ENCODE measurements around the gene TRDMT1. TPM values are rescaled to one million over a fixed set of nuclear protein-coding genes. Genes with fewer than 3 reads are reported as not detected.

TRDMT1 gene
- polyA plus RNA-seq, 1 experiment = 2.4 TPM

- POLR2A ChIA-PET = no interaction called here
- no peaks in the 10 kb centered on the region for H3K27me3 ChIP-seq (ENCODE audit: control insufficient read depth, insufficient read depth, low read length)
- DNase-seq (ENCODE audit: low read depth) = no peak
- no peaks in the 10 kb centered on the region for H3K36me3 ChIP-seq (ENCODE audit: control insufficient read depth, insufficient read depth, low read length)
- no peak for TF ChIP-seq CTCF (IDR thresholded peaks at IDR 0.05; ENCODE audit: insufficient read depth, low read depth, low read length)
- no peak overlapping the region for H3K4me3 ChIP-seq (ENCODE audit: low read depth, low read length)
- CTCF ChIA-PET = no interaction called here
Observed at GRCh38 chr10:17202999-17203398, 1.5 kb upstream of the TRDMT1 start.

GRCh38 chr10:17202506-17202905, 1.0 kb upstream of the TRDMT1 start:
- Histone ChIP-seq H3K4me3 (ENCODE audit: low read depth, low read length) (no peak overlapping the region), H3K27me3 (ENCODE audit: control insufficient read depth, insufficient read depth, low read length) (no peaks in the 10 kb centered on the region), H3K36me3 (ENCODE audit: control insufficient read depth, insufficient read depth, low read length) (no peaks in the 10 kb centered on the region)
- CTCF ChIA-PET = no interaction called here
- TF ChIP-seq CTCF (IDR thresholded peaks at IDR 0.05; ENCODE audit: insufficient read depth, low read depth, low read length) = no peak
- no peak for DNase-seq (ENCODE audit: low read depth)
- POLR2A ChIA-PET = no interaction called here

- ChIA-PET CTCF (interaction anchor here (1.0 to 1.3 kb wide), 3 partner anchors 32 to 356 kb away, joined by 3 to 6 read pairs (median 3); no protein-coding TSS in a partner anchor), POLR2A (no interaction called here)
- no peak for DNase-seq (ENCODE audit: low read depth)
Observed at GRCh38 chr10:17201794-17202116, 283 bp upstream of the TRDMT1 start.

GRCh38 chr10:17200001-17200911, 1.2 kb downstream of the TRDMT1 start:
- TF ChIP-seq CTCF (IDR thresholded peaks at IDR 0.05; ENCODE audit: insufficient read depth, low read depth, low read length) = no peak
- H3K27me3 ChIP-seq (ENCODE audit: control insufficient read depth, insufficient read depth, low read length) = no peaks in the 10 kb centered on the region
- ChIA-PET POLR2A (no interaction called here), CTCF (interaction anchor here (0.7 to 1.9 kb wide), 11 partner anchors 9 to 355 kb away, joined by 3 to 6 read pairs (median 4); no protein-coding TSS in a partner anchor)
- H3K36me3 ChIP-seq (ENCODE audit: control insufficient read depth, insufficient read depth, low read length) = no peaks in the 10 kb centered on the region
- H3K4me3 ChIP-seq (ENCODE audit: low read depth, low read length) = peak overlapping the region; percentile 71
- no peak for DNase-seq (ENCODE audit: low read depth)

More at GRCh38 chr10:17201794-17202116, 283 bp upstream of the TRDMT1 start:
- TF ChIP-seq CTCF (IDR thresholded peaks at IDR 0.05; ENCODE audit: insufficient read depth, low read depth, low read length) = no peak
- peak overlapping the region; percentile 71 for H3K4me3 ChIP-seq (ENCODE audit: low read depth, low read length)
- no peaks in the 10 kb centered on the region for H3K27me3 ChIP-seq (ENCODE audit: control insufficient read depth, insufficient read depth, low read length)
- no peaks in the 10 kb centered on the region for H3K36me3 ChIP-seq (ENCODE audit: control insufficient read depth, insufficient read depth, low read length)

- no peak for DNase-seq (ENCODE audit: low read depth)
- Histone ChIP-seq H3K27me3 (ENCODE audit: control insufficient read depth, insufficient read depth, low read length) (no peaks in the 10 kb centered on the region), H3K36me3 (ENCODE audit: control insufficient read depth, insufficient read depth, low read length) (no peaks in the 10 kb centered on the region), H3K4me3 (ENCODE audit: low read depth, low read length) (peak overlapping the region; percentile 71)
- CTCF ChIA-PET = interaction anchor here (1.2 to 1.9 kb wide), 6 partner anchors 9 to 206 kb away, joined by 3 to 5 read pairs (median 4); partner anchors contain the start of gene VIM
- POLR2A ChIA-PET = no interaction called here
- TF ChIP-seq CTCF (IDR thresholded peaks at IDR 0.05; ENCODE audit: insufficient read depth, low read depth, low read length) = no peak
Observed at GRCh38 chr10:17199351-17199804, 2.1 kb downstream of the TRDMT1 start.
